H9 (cell line): Measurements from ENCODE around the gene GPR153. TPM values are rescaled to one million over a fixed set of nuclear protein-coding genes. Genes with fewer than 3 reads are reported as not detected.

Source experiments
- DNase-seq: peaks from one replicate; pipeline ENCODE4 v3.0.0-alpha.2; 2017
- H2AFZ ChIP-seq: one replicate; pipeline ENCODE4 v1.6.1; 2013; ENCODE audit warnings: mild to moderate bottlenecking, low read length, control low read depth, moderate library complexity
- H2AK5ac ChIP-seq: 2 replicates; pipeline ENCODE4 v1.6.1; 2013; ENCODE audit warnings: low read length, control low read depth, mixed read lengths; ENCODE audit not compliant: insufficient read length
- H2BK120ac ChIP-seq: one replicate; pipeline ENCODE4 v1.6.1; 2013; ENCODE audit warnings: low read depth, mild to moderate bottlenecking, low read length, control low read depth, inconsistent platforms; ENCODE audit not compliant: poor library complexity, severe bottlenecking
- H2BK12ac ChIP-seq: 2 replicates; pipeline ENCODE4 v1.6.1; 2013; ENCODE audit warnings: low read length, control low read depth, mixed read lengths, low read depth; ENCODE audit not compliant: insufficient read length
- H2BK15ac ChIP-seq: 2 replicates; pipeline ENCODE4 v1.6.1; 2013; ENCODE audit warnings: low read depth, low read length, control low read depth
- H2BK20ac ChIP-seq: one replicate; pipeline ENCODE4 v1.6.1; 2013; ENCODE audit warnings: low read depth, mild to moderate bottlenecking, low read length, control low read depth, inconsistent platforms; ENCODE audit not compliant: poor library complexity, severe bottlenecking
- H2BK5ac ChIP-seq: 2 replicates; pipeline ENCODE4 v1.6.1; 2013; ENCODE audit warnings: low read length, control low read depth, mixed read lengths; ENCODE audit not compliant: insufficient read length
- H3K14ac ChIP-seq: 2 replicates; pipeline ENCODE4 v1.6.1; 2013; ENCODE audit warnings: low read length, control low read depth; ENCODE audit not compliant: insufficient read depth
- H3K18ac ChIP-seq: 2 replicates; pipeline ENCODE4 v1.6.1; 2013; ENCODE audit warnings: low read depth, mild to moderate bottlenecking, mixed read lengths, low read length, control low read depth; ENCODE audit not compliant: insufficient read length
- H3K23ac ChIP-seq: 2 replicates; pipeline ENCODE4 v1.6.1; 2013; ENCODE audit warnings: low read length, control low read depth, mixed read lengths, low read depth; ENCODE audit not compliant: insufficient read length
- H3K23me2 ChIP-seq: 2 replicates; pipeline ENCODE4 v1.6.1; 2013; ENCODE audit warnings: low read depth, mild to moderate bottlenecking, mixed read lengths, low read length, control low read depth; ENCODE audit not compliant: insufficient read length, poor library complexity, severe bottlenecking
- H3K27ac ChIP-seq: 2 replicates; pipeline ENCODE4 v1.5.1; 2013; ENCODE audit warnings: low read length, control low read depth, mixed read lengths, low read depth; ENCODE audit not compliant: insufficient read length
- H3K27me3 ChIP-seq: 2 replicates; pipeline ENCODE4 v1.6.1; 2013; ENCODE audit warnings: low read length, control low read depth, inconsistent platforms; ENCODE audit not compliant: insufficient read depth
- H3K4ac ChIP-seq: 2 replicates; pipeline ENCODE4 v1.6.1; 2013; ENCODE audit warnings: low read depth, mild to moderate bottlenecking, control low read depth, inconsistent platforms, low read length, moderate library complexity
- H3K4me1 ChIP-seq: 2 replicates; pipeline ENCODE4 v1.6.1; 2013; ENCODE audit warnings: low read length, control low read depth, inconsistent platforms; ENCODE audit not compliant: insufficient read depth
- H3K4me2 ChIP-seq: 2 replicates; pipeline ENCODE4 v1.6.1; 2013; ENCODE audit warnings: low read length, control low read depth, mixed read lengths; ENCODE audit not compliant: insufficient read length, insufficient read depth
- H3K56ac ChIP-seq: 2 replicates; pipeline ENCODE4 v1.6.1; 2013; ENCODE audit warnings: low read depth, mild to moderate bottlenecking, mixed read lengths, low read length, control low read depth; ENCODE audit not compliant: insufficient read length
- H3K79me1 ChIP-seq: 2 replicates; pipeline ENCODE4 v1.6.1; 2013; ENCODE audit warnings: low read depth, mild to moderate bottlenecking, moderate library complexity, low read length, control low read depth, inconsistent platforms; ENCODE audit not compliant: insufficient read depth, poor library complexity, severe bottlenecking
- H3K79me2 ChIP-seq: 2 replicates; pipeline ENCODE4 v1.6.1; 2013; ENCODE audit warnings: low read length, control low read depth, inconsistent platforms; ENCODE audit not compliant: insufficient read depth
- H3K9ac ChIP-seq: 2 replicates; pipeline ENCODE4 v1.6.1; 2013; ENCODE audit warnings: low read length, control low read depth, mixed read lengths; ENCODE audit not compliant: insufficient read length; ENCODE audit errors: extremely low read depth
- H3K9me3 ChIP-seq: one replicate; pipeline ENCODE4 v1.6.1; 2013; ENCODE audit warnings: low read depth, low read length, inconsistent platforms; ENCODE audit not compliant: control insufficient read depth
- H3T11ph ChIP-seq: one replicate; pipeline ENCODE4 v1.6.1; 2013; ENCODE audit warnings: mild to moderate bottlenecking, low read length, control low read depth, inconsistent platforms
- H4K20me1 ChIP-seq: one replicate; pipeline ENCODE4 v1.6.1; 2013; ENCODE audit not compliant: control insufficient read depth, insufficient read length, insufficient read depth
- H4K5ac ChIP-seq: 2 replicates; pipeline ENCODE4 v1.6.1; 2013; ENCODE audit warnings: low read depth, mild to moderate bottlenecking, mixed read lengths, low read length, control low read depth; ENCODE audit not compliant: insufficient read length
- H4K8ac ChIP-seq: replicated peaks from 2 replicates; pipeline ENCODE4 v1.6.1; 2013; ENCODE audit warnings: low read length, control low read depth, mixed read lengths, low read depth; ENCODE audit not compliant: insufficient read length
- H4K91ac ChIP-seq: 2 replicates; pipeline ENCODE4 v1.6.1; 2013; ENCODE audit warnings: low read depth, mild to moderate bottlenecking, moderate library complexity, mixed read lengths, low read length, control low read depth; ENCODE audit not compliant: insufficient read length
- H3K27ac Mint-ChIP-seq, 3 experiments: 2 replicates in 2 of 3; 3 replicates in 1 of 3; pipeline ENCODE4 v1.8.0; 2020 to 2021; ENCODE audit warnings: mixed read lengths in 3 of 3, mild to moderate bottlenecking in 1 of 3, moderate library complexity in 1 of 3
- H3K27me3 Mint-ChIP-seq: 2 replicates; pipeline ENCODE4 v1.8.0; 2021; ENCODE audit warnings: low read depth, mild to moderate bottlenecking, moderate library complexity, mixed read lengths
- H3K36me3 Mint-ChIP-seq, 3 experiments: 2 replicates in 2 of 3; 3 replicates in 1 of 3; pipeline ENCODE4 v1.8.0; 2020 to 2021; ENCODE audit warnings: low read depth in 3 of 3, mixed read lengths in 3 of 3; ENCODE audit not compliant: insufficient read depth in 1 of 3
- H3K4me1 Mint-ChIP-seq, 2 experiments: 2 replicates each; pipeline ENCODE4 v1.8.0; 2020; ENCODE audit warnings: mixed read lengths in 2 of 2
- H3K4me3 Mint-ChIP-seq, 2 experiments: 2 replicates in 1 of 2; 3 replicates in 1 of 2; pipeline ENCODE4 v1.8.0; 2020 to 2021; ENCODE audit warnings: mild to moderate bottlenecking in 2 of 2, mixed read lengths in 2 of 2, moderate library complexity in 1 of 2
- H3K9me3 Mint-ChIP-seq, 2 experiments: 2 replicates in 1 of 2; 3 replicates in 1 of 2; pipeline ENCODE4 v1.8.0; 2020; ENCODE audit warnings: mild to moderate bottlenecking in 2 of 2, mixed read lengths in 2 of 2, moderate library complexity in 1 of 2
- CTCF ChIP-seq: fragments of 200-600 bp; sonication (generic); conservative IDR thresholded peaks from 3 replicates; pipeline ENCODE4 v1.8.0; 2021; ENCODE audit warnings: antibody characterized with exemption, mild to moderate bottlenecking
- WGBS: extraction: QIAGEN DNeasy Blood & Tissue Kit; methylation state at CpG from one replicate; pipeline ENCODE4 v1.1.7; 2013; ENCODE audit warnings: missing lambda C conversion rate, low lambda C conversion rate, mixed read lengths; ENCODE audit not compliant: insufficient read length; ENCODE audit errors: extremely low coverage; 5-methylcytosine and 5-hydroxymethylcytosine counted together
- total RNA-seq: library from RNA; stranded (reverse); gene quantifications from 2 replicates; pipeline ENCODE4 v1.2.1, GENCODE V29; 2021

GPR153 gene
- total RNA-seq, 1 experiment from 2014 or later, result 8.9 TPM

- Histone ChIP-seq H3K9ac (no peak overlapping the region), H3K79me2 (no peaks in the 10 kb centered on the region; the same call in 1 of the 2 replicates), H3K4me2 (no peak overlapping the region), H2AFZ (no peak overlapping the region), H3K9me3 (no peaks in the 10 kb centered on the region), H3K4me1 (no peaks in the 10 kb centered on the region), H2BK120ac (no peak overlapping the region), H2BK12ac (no peak overlapping the region), H2BK15ac (no peak overlapping the region), H4K91ac (no peak overlapping the region), H3K27ac (no peak overlapping the region), H3T11ph (no peak overlapping the region), H4K5ac (no peak overlapping the region), H2BK20ac (no peak overlapping the region), H2AK5ac (no peak overlapping the region), H4K8ac (no peak overlapping the region), H2BK5ac (no peak overlapping the region), H3K79me1 (no peaks in the 10 kb centered on the region), H3K23me2 (no peaks in the 10 kb centered on the region), H4K20me1 (no peaks in the 10 kb centered on the region), H3K23ac (no peak overlapping the region), H3K14ac (no peak overlapping the region), H3K4ac (no peak overlapping the region), H3K56ac (no peak overlapping the region), H3K27me3 (no peaks in the 10 kb centered on the region), H3K18ac (no peak overlapping the region)
- no peak for TF ChIP-seq CTCF
- H3K27me3 Mint-ChIP-seq, result no peaks in the 10 kb centered on the region
- H3K36me3 Mint-ChIP-seq, result peaks cover 45 to 51% (median 50%) of the 10 kb centered on the region in 3 experiments
- H3K4me3 Mint-ChIP-seq, result no peak overlapping the region
- no peak for DNase-seq
- peaks cover 25 to 28% of the 10 kb centered on the region in 2 experiments for H3K9me3 Mint-ChIP-seq
- WGBS, result no CpG with 5 or more reads among the region's 9 CpGs
- H3K4me1 Mint-ChIP-seq, result no peaks in the 10 kb centered on the region
- peak overlapping the region in 1 of 3 experiments; percentile 8; a peak in 2 of 7 replicates for H3K27ac Mint-ChIP-seq
Observed at GRCh38 chr1:6310116-6310848, 49.4 kb upstream of the GPR153 start.
